Measurements from ENCODE around the gene GDI1. TPM values are rescaled to one million over a fixed set of nuclear protein-coding genes. Genes with fewer than 3 reads are reported as not detected.

The GDI1 gene
- total RNA-seq, 1 experiment from 2014 or later: 128 TPM

GRCh38 chrX:154458116-154458953 lies 21.4 kb downstream of the GDI1 start, which contains the start of gene PLXNA3:
Gene PLXNA3, plus strand, starts transcription at chrX:154458281. Its CDS starts 1,903 bp downstream, at chrX:154460184.
- peak within 1 kb of the TSS; percentile 61 for H3K4me3 ChIP-seq (ENCODE audit: insufficient read depth, low read depth, low read length)
- H3K36me3 ChIP-seq (replicated peaks; ENCODE audit: control insufficient read depth, insufficient read depth, low read length): no peaks in the 10 kb centered on the region; the same call in 1 of the 2 replicates
- H3K27me3 ChIP-seq (ENCODE audit: control insufficient read depth, insufficient read depth, low read length): no peaks in the 10 kb centered on the region
- peak; percentile 94 for DNase-seq

- Histone ChIP-seq H3K4me3 (ENCODE audit: insufficient read depth, low read depth, low read length) (peak overlapping the region; percentile 61), H3K27me3 (ENCODE audit: control insufficient read depth, insufficient read depth, low read length) (no peaks in the 10 kb centered on the region)
- no peak for DNase-seq
Measured at GRCh38 chrX:154458954-154459778, 22.2 kb downstream of the GDI1 start.

GRCh38 chrX:154459832-154460231 lies 22.9 kb downstream of the GDI1 start:
- H3K4me3 ChIP-seq (ENCODE audit: insufficient read depth, low read depth, low read length): no peak overlapping the region
- no peaks in the 10 kb centered on the region; the same call in 1 of the 2 replicates for H3K36me3 ChIP-seq (replicated peaks; ENCODE audit: control insufficient read depth, insufficient read depth, low read length)
- no peaks in the 10 kb centered on the region for H3K27me3 ChIP-seq (ENCODE audit: control insufficient read depth, insufficient read depth, low read length)
- no peak for DNase-seq

More at GRCh38 chrX:154458954-154459778, 22.2 kb downstream of the GDI1 start:
- no peaks in the 10 kb centered on the region; the same call in 1 of the 2 replicates for H3K36me3 ChIP-seq (replicated peaks; ENCODE audit: control insufficient read depth, insufficient read depth, low read length)

GRCh38 chrX:154460326-154460725 lies 23.4 kb downstream of the GDI1 start:
- H3K36me3 ChIP-seq (replicated peaks; ENCODE audit: control insufficient read depth, insufficient read depth, low read length): no peaks in the 10 kb centered on the region; the same call in 1 of the 2 replicates
- H3K27me3 ChIP-seq (ENCODE audit: control insufficient read depth, insufficient read depth, low read length): no peaks in the 10 kb centered on the region
- DNase-seq: no peak
- no peak overlapping the region for H3K4me3 ChIP-seq (ENCODE audit: insufficient read depth, low read depth, low read length)

- H3K27me3 ChIP-seq (ENCODE audit: control insufficient read depth, insufficient read depth, low read length): no peaks in the 10 kb centered on the region
- H3K4me3 ChIP-seq (ENCODE audit: insufficient read depth, low read depth, low read length): no peak overlapping the region
- DNase-seq: no peak
- no peaks in the 10 kb centered on the region; the same call in 1 of the 2 replicates for H3K36me3 ChIP-seq (replicated peaks; ENCODE audit: control insufficient read depth, insufficient read depth, low read length)
Measured at GRCh38 chrX:154462396-154462795, 25.4 kb downstream of the GDI1 start.

- Histone ChIP-seq H3K27me3 (ENCODE audit: control insufficient read depth, insufficient read depth, low read length) (no peaks in the 10 kb centered on the region), H3K36me3 (replicated peaks; ENCODE audit: control insufficient read depth, insufficient read depth, low read length) (no peaks in the 10 kb centered on the region; the same call in 1 of the 2 replicates), H3K4me3 (ENCODE audit: insufficient read depth, low read depth, low read length) (no peak overlapping the region)
- no peak for DNase-seq
Measured at GRCh38 chrX:154463611-154464220, 26.8 kb downstream of the GDI1 start.

GRCh38 chrX:154464806-154465365 lies 27.9 kb downstream of the GDI1 start:
- no peak for DNase-seq

GRCh38 chrX:154465601-154466000 lies 28.6 kb downstream of the GDI1 start:
- H3K36me3 ChIP-seq (replicated peaks; ENCODE audit: control insufficient read depth, insufficient read depth, low read length): no peaks in the 10 kb centered on the region; the same call in 1 of the 2 replicates
- no peak overlapping the region for H3K4me3 ChIP-seq (ENCODE audit: insufficient read depth, low read depth, low read length)
- H3K27me3 ChIP-seq (ENCODE audit: control insufficient read depth, insufficient read depth, low read length): no peaks in the 10 kb centered on the region
- no peak for DNase-seq

More at GRCh38 chrX:154464806-154465365, 27.9 kb downstream of the GDI1 start:
- H3K4me3 ChIP-seq (ENCODE audit: insufficient read depth, low read depth, low read length): no peak overlapping the region
- H3K27me3 ChIP-seq (ENCODE audit: control insufficient read depth, insufficient read depth, low read length): no peaks in the 10 kb centered on the region
- H3K36me3 ChIP-seq (replicated peaks; ENCODE audit: control insufficient read depth, insufficient read depth, low read length): no peaks in the 10 kb centered on the region; the same call in 1 of the 2 replicates

- Histone ChIP-seq H3K4me3 (ENCODE audit: insufficient read depth, low read depth, low read length) (no peak overlapping the region), H3K27me3 (ENCODE audit: control insufficient read depth, insufficient read depth, low read length) (no peaks in the 10 kb centered on the region), H3K36me3 (replicated peaks; ENCODE audit: control insufficient read depth, insufficient read depth, low read length) (no peaks in the 10 kb centered on the region; the same call in 1 of the 2 replicates)
- no peak for DNase-seq
Measured at GRCh38 chrX:154466036-154466435, 29.1 kb downstream of the GDI1 start.

- H3K4me3 ChIP-seq (ENCODE audit: insufficient read depth, low read depth, low read length): no peak overlapping the region
- DNase-seq: no peak
- no peaks in the 10 kb centered on the region; the same call in 1 of the 2 replicates for H3K36me3 ChIP-seq (replicated peaks; ENCODE audit: control insufficient read depth, insufficient read depth, low read length)
- H3K27me3 ChIP-seq (ENCODE audit: control insufficient read depth, insufficient read depth, low read length): no peaks in the 10 kb centered on the region
Measured at GRCh38 chrX:154466907-154467306, 30.0 kb downstream of the GDI1 start.

- Histone ChIP-seq H3K36me3 (replicated peaks; ENCODE audit: control insufficient read depth, insufficient read depth, low read length) (no peaks in the 10 kb centered on the region; the same call in 1 of the 2 replicates), H3K27me3 (ENCODE audit: control insufficient read depth, insufficient read depth, low read length) (no peaks in the 10 kb centered on the region), H3K4me3 (ENCODE audit: insufficient read depth, low read depth, low read length) (no peak overlapping the region)
- DNase-seq: no peak
Measured at GRCh38 chrX:154467556-154467955, 30.6 kb downstream of the GDI1 start.

- H3K4me3 ChIP-seq (ENCODE audit: insufficient read depth, low read depth, low read length): no peak overlapping the region
Measured at GRCh38 chrX:154468217-154468616, 31.3 kb downstream of the GDI1 start.

GRCh38 chrX:154469114-154469513 lies 32.2 kb downstream of the GDI1 start:
- Histone ChIP-seq H3K4me3 (ENCODE audit: insufficient read depth, low read depth, low read length) (no peak overlapping the region), H3K27me3 (ENCODE audit: control insufficient read depth, insufficient read depth, low read length) (no peaks in the 10 kb centered on the region), H3K36me3 (replicated peaks; ENCODE audit: control insufficient read depth, insufficient read depth, low read length) (no peaks in the 10 kb centered on the region; the same call in 1 of the 2 replicates)
- DNase-seq: no peak

More at GRCh38 chrX:154468217-154468616, 31.3 kb downstream of the GDI1 start:
- DNase-seq: no peak
- Histone ChIP-seq H3K27me3 (ENCODE audit: control insufficient read depth, insufficient read depth, low read length) (no peaks in the 10 kb centered on the region), H3K36me3 (replicated peaks; ENCODE audit: control insufficient read depth, insufficient read depth, low read length) (no peaks in the 10 kb centered on the region; the same call in 1 of the 2 replicates)

- no peak overlapping the region for H3K4me3 ChIP-seq (ENCODE audit: insufficient read depth, low read depth, low read length)
- H3K36me3 ChIP-seq (replicated peaks; ENCODE audit: control insufficient read depth, insufficient read depth, low read length): no peaks in the 10 kb centered on the region; the same call in 1 of the 2 replicates
- no peak for DNase-seq
- no peaks in the 10 kb centered on the region for H3K27me3 ChIP-seq (ENCODE audit: control insufficient read depth, insufficient read depth, low read length)
Measured at GRCh38 chrX:154469880-154470279, 32.9 kb downstream of the GDI1 start.

Data from H7 (cell line).